ENCODE results near the gene OSBPL6.

Gene OSBPL6

DNA sequence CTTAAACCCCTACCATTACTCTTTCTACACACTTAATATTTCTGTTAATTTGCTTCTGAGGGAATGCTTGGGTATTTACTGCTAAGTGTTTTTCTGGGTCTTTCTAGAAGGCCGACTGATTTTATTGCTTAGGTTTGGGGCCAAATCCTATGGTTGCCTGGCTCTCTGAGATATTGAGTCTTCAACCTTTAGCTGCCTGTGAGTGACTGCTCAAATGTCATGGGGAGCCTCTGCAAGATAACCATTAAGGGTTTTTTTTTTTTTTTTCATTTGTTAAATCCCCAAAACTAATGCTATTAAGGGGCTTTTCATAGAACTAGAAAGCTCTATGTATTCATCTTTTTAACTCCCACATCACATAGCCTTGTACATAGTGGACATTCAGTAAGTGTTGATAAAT lies 5.0 kb downstream of the OSBPL6 start:
- DNase-seq = no peak

DNA sequence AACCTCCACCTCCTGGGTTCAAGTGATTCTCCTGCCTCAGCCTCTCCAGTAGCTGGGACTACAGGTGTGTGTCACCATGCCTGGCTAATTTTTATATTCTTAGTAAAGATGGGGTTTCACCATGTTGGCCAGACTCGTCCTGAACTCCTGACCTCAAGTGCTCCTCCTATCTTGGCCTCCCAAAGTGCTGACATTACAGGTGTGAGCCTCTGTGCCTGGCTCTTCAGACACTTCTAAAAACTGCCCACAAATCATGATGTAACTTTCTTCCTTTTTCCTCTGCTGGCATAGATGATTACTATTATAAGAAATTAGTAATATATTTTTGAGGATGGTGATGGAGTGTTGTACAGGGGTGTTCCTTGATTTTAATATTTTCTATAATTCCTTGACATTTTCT lies 6.0 kb downstream of the OSBPL6 start:
- no peak for DNase-seq

DNA sequence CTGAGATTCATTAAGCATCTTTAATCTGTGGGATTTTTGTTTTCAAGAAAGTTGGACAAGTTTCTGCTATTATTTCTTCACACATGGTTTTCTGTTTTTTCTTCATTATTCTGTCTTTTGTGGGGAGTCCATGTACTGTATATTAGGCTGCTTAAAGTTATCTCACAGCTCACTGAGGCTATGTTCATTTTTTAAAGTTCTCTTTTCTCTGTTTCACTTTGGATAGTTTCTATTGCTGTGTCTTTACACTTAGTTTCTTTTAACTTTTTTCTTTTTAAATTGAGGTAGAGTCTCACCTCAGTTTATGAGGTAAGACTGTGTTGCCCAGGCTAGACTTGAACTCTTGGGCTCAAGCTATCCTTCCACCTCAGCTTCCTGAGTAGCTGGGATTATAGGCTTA lies 8.6 kb downstream of the OSBPL6 start:
- DNase-seq = no peak

- DNase-seq = no peak
These were observed 10.7 kb downstream of the OSBPL6 start for GRCh38 chr2:178204977-178205376.

DNA sequence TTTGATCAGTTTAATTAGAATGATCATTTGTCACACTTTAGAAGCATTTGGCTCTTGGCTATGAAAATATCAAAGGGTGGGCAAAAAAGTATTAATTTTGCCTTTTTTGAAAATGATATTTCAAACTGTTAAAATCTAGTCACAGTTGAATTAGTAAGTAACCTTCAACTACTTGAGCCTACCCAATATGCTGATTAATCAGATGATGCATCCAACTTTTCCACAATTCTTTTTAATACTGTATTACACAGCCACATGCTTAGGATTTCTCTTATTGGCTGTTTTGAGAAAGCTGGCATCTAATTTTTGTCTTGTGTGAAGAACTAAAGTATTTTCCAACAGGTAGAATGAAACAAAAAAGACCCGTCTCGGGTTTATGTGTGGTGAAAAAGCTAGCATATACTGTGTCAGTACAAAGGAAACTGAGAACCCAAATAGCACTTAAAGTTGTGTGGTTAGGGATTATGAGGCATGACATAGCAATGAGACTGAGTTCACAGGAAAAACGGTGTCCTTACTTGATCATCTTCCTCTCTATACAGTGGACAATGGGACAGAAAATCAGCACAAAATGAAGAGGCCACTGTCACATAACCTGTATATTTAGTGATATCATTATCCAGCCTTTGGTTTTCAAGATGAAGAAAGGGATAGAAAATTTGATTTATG lies 11.7 kb downstream of the OSBPL6 start:
- DNase-seq = no peak

DNA sequence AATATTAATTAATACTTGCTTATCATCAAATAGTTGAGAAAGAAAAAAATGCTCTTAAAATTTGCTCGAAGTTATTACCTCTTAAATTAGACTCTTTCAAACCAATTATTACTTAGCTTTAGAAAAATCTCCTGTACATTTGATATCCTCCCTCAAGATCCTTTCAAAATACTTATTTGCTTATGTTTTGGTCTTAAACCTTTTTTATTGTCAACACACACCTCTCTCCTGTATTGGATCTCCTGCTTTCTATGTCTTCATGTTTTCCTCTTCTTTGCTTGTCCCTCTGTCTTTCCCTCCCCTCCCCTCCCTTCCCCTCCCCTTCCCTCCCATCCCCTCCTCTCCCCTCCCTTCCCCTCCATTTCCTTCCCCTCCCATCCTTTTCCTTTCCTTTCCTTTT lies 14.0 kb downstream of the OSBPL6 start:
- no peak for DNase-seq

GRCh38 chr2:178208817-178209216 lies 14.5 kb downstream of the OSBPL6 start:
- no peak for DNase-seq

- DNase-seq = no peak
These were observed 17.1 kb downstream of the OSBPL6 start for GRCh38 chr2:178211460-178211859.

DNA sequence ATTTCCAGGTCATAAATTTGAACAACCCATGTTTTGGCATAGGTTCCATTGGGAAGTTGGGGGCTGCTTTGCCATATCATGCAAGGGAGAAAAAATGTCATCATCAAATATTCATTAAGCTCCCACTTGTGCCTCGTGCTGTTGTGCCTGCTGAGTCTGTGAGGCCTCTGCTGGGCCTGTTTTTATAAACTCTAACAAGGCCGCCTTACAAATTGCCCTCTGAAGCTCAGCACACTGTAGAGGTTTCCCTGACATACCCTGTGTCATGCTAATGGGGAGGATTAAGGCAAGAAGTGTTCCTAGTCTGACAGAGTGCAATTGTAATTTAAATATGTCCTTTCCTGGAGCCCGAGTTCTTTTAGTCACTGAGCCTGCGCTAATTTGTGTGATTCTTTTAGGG lies 17.6 kb downstream of the OSBPL6 start:
- DNase-seq = no peak

DNA sequence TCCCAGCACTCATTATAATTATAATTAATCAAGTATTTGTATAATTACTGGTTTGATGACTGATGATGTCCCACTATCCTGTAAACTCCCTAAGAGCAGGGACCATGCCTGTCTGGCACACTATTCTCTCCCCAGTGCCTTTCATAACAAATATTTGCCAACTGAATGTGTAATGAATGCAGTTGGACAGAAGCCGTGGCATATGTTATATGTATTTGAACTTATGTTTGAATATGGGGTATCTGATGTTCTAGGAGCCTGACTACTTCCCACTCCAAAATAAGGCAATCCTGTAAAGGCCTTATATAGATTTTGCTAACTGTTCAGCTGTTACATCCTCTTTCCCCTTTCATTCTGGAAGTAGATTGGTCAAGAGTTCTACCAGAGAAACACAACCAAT lies 19.7 kb downstream of the OSBPL6 start:
- DNase-seq = no peak

DNA sequence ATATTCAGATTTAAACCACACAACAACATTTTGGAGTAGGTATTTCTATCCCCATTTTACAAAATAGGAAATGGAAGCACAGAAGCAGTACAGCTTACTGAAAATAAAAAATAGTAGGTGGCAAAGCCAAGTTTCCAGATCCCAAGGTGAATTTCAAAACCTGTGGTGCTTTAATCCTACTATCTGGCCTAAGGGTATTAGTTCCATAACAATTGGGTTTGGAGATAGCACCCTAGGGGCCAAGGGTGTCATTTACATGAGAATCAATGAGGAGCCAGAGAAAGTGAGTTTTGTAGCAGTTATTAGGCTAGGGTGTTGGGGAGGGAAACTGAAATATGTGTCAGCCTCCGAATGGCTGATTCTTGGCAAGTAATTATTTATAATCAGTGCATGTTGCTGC lies 24.9 kb downstream of the OSBPL6 start:
- DNase-seq = no peak

DNA sequence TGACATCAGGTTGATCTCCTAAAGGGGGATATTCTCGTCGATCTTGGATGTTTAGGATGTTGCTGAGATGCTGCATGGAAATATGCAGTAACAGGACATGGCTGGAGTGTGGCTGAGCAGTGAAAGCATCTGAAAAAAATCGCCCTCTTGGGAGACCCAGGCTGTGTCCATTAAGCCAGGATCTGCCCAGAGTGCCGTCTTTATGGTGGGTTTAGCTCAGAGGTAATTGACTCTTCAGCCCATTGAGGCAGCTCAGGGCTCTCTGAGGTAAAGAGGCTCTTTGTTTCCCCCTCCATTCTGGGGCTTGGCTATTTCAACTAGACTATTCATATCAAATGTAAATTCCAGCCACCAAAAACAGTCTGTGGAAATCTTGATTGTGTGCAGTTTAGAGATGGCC lies 26.5 kb downstream of the OSBPL6 start:
- DNase-seq = no peak

- DNase-seq = no peak
These were observed 27.2 kb downstream of the OSBPL6 start for GRCh38 chr2:178221556-178221955.

- DNase-seq = no peak
These were observed 29.5 kb downstream of the OSBPL6 start for GRCh38 chr2:178223806-178224205.

DNA sequence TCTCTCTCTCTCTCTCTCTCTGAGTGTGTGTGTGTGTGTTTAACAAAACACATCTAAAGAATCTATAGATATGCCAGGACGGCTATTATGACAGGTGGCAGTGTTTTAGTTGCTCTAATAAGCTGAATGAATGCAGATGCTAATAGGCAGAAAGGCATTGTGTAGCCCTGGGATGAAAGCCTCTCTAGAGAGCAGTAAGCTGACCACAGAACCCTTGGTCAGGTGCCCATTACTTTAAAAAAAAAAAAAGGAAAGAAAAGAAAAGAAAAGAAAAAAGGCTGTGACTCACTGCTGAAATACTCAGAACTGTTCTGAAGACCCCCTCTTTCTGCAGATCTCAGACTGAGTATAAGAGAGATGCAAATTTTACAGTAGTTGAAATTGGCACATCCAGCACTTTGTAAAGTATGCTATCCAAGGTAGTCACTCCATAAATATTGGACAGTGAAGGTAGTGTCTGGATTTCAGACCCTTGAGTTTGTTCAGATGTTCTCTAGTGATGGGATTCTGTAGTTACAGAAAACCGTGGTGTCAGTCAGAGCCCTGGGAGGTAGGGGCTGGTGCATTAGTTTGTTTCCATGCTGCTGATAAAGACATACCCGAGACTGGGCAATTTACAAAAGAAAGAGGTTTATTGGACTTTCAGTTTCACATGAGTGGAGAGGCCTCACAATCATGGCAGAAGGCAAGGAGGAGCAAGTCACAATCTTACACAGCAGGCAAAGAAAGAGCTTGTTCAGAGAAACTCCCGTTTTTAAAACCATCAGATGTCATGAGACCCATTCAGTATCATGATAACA lies 30.9 kb downstream of the OSBPL6 start:
- no peak for DNase-seq

DNA sequence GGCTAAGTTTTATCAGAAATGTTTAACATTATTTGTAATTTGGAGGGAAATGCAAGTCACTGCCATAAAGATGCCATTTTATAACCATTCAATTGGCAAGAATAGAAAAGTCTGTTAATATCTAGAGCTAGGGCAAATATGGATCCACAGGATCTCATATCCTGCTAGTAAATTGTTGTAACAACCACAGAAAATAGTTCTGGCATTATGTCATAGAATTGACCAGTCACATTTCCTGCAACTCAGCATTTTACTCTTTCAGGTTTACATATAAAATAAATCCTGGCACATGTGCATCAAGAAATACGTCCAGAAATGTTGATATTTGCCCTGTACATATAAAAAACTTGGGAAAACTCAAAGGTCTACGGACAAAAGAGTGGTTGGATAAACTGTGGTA lies 32.9 kb downstream of the OSBPL6 start:
- DNase-seq = no peak

GRCh38 chr2:178229927-178230326 lies 35.6 kb downstream of the OSBPL6 start:
- DNase-seq = no peak

- no peak for DNase-seq
These were observed 36.1 kb downstream of the OSBPL6 start for GRCh38 chr2:178230396-178230795.

- DNase-seq = no peak
These were observed 39.1 kb downstream of the OSBPL6 start for GRCh38 chr2:178233428-178233827.

- no peak for DNase-seq
These were observed 40.3 kb downstream of the OSBPL6 start for GRCh38 chr2:178234648-178235047.

GRCh38 chr2:178237488-178238153 lies 43.3 kb downstream of the OSBPL6 start:
- no peak for DNase-seq

DNA sequence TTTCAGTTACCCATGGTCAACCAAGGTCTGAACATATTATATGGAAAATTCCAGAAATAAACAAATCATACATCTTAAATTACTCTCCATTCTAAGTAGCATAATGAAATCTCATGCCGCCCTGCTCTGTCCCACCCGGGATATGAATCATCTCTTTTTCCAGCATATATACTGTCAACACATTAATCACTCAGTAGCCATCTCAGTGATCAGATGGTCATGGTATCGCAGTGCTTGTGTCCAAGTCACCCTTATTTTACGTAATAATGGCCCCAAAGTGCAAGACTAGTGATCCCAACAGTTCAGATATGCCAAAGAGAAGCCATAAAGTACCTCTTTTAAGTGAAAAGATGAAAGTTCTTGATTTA lies 43.8 kb downstream of the OSBPL6 start:
- DNase-seq = no peak

DNA sequence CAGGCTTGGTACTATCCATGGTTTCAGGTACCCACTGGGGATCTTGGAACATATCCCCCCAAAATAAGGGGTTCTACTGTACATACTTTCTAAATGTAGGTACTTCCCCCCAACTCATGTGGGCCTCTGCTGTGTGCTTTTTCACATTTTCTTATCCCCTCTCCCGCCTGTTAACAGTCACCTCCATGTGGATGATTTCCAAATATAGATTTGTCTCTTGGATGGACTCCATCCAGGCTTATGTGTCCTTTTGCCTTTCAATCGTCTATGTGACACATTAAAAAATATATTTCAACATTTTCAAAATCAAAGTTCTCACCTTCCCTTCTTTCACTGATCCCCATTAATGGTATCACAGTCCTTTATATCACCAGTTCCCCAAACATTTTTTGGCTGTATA lies 44.4 kb downstream of the OSBPL6 start:
- DNase-seq = no peak

GRCh38 chr2:178241844-178242551 lies 47.7 kb downstream of the OSBPL6 start:
- DNase-seq = peak; percentile 25
